ENCODE data around the gene ABHD17B.

GRCh38 chr9:71911908-71912335 lies 929 bp upstream of the ABHD17B start:
- TF ChIP-seq CTCF (IDR thresholded peaks at IDR 0.05) (no peak), POLR2A (IDR thresholded peaks at IDR 0.05) (no peak)

Data from thyroid gland (tissue), 4 donors.